GM18505 (cell line): ENCODE measurements around the gene AGPAT4.

Experiments used
- ATAC-seq: cut with Tn5 transposase; IDR thresholded peaks from one replicate; pipeline ENCODE4 v1.9.1; 2021; ENCODE audit not compliant: unreplicated experiment
- POLR2A ChIP-seq: IDR thresholded peaks from 4 replicates; pipeline ENCODE4 v1.6.1; 2011; ENCODE audit warnings: borderline replicate concordance; ENCODE audit not compliant: insufficient read depth, insufficient read length; ENCODE audit errors: extremely low read depth

Gene AGPAT4

GRCh38 chr6:161141173-161141572, 132.7 kb downstream of the AGPAT4 start:
- ATAC-seq, result no peak
- TF ChIP-seq POLR2A, result no peak

DNA sequence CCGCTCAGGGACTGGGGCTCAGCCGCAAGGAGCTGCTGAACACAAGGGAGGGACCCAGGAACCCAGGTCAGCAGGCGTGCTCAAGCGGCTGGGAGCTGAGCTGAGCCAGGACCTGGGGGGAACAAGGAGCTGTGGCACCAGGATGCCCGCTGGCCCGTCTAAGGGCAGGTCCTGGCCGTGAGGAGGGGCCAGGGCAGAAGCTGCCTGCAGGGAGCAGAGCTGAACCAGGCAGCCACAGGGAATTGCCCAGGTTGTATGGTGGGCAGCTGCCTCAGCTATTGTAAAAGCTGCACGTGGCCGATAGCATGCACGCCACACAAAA, 133.3 kb downstream of the AGPAT4 start:
- no peak for ATAC-seq
- no peak for TF ChIP-seq POLR2A

DNA sequence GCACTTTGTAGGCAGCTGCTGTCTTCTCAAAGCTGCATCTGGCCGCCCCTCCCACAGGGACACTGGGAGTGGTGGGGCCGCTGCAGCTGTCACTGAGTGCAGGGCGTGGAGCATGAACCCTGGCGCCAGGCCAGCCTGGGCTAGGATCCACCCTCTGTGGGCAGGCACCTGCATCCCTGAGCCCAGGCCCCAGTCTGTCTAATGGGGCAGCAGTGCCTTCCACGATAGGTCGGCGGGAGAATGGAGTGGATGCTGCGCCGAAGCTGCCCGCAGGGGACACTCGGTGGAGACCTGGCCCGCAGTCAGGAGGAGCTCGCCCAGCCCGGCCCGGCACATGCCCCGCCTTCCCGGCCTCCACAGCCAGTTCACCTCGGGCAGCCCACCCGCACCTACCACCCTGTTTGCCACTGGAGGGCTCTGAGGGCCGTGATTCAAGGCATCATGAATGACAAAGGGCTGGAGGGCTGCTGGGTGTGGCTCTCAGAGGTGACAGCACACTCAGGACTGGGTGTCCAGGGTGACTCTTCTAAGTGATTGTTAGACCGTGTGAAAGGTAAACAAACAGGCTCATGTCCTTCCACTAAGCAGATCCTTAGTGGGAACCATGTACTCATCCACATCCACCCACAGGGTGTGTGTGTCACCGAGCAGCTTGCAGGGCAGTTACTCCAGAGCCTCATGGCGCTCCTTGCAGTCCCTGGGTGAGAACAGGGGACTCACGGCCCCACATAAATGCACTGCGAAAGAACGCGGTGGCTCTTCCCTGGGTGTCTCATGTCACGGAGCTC, 133.9 kb downstream of the AGPAT4 start:
- no peak for TF ChIP-seq POLR2A
- ATAC-seq, result no peak

DNA sequence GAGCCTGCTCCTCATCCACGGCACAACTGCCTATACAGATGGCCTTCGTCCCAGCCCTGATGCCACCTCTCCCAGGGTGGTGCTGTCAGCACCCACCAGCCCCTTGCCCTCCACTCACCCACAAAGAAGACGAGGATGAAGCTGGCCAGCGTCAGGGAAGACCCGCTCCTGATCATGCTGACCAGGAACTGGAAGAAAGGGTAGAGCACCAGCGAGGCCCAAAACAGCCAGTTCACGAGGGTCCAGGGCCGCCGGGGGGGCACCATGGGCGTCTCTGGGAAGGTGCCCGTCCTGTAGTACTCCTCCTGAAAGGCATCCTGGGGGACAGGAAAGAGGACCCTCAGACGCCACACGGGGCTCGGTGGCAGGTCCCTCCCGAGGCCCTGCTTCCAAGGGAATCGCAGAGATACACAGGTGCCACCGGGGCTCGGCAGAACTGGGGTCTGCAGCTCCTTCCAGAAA, 134.5 kb downstream of the AGPAT4 start:
- TF ChIP-seq POLR2A, result no peak
- ATAC-seq, result no peak

DNA sequence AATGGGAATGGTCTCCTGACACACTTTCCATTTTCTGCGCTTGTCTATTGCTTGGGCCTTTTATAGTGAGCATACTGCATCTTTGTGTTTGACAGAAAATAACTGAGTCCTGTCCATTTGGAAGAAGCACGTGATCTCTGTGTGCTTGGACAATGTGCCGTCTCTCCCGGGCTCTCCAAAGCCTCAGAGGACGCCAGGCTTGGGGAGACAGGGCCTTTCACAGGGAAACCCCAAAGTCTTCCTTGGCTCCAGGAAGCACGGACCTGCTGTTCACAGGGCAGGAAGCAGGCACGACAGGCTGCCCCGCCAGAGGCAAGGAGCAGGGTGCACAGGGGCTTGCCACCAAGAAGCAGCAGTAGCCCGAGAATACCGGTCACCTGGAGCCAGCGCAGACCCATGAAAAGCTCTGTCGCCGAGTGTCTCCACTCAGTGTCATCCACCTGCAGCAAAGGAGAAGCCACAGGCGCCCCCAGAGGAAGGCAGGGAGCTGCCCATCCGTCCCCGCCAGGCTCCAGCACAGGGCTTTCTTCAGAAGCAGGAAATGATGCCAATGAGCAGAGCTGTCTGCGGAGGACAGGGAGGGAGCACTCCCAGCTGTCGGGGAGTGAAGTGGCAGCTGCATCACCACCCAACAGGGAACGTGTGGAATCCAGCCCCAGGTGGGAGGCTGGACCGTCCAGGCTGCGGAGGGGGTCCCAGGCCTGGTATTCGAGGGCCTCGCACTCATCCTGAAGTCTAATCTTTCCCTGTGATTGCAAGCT, 135.1 kb downstream of the AGPAT4 start:
- ATAC-seq, result no peak

GRCh38 chr6:161137839-161138542, 135.9 kb downstream of the AGPAT4 start:
- ATAC-seq, result no peak
- TF ChIP-seq POLR2A, result no peak

More for the DNA sequence above, 135.1 kb downstream of the AGPAT4 start:
- no peak for TF ChIP-seq POLR2A

DNA sequence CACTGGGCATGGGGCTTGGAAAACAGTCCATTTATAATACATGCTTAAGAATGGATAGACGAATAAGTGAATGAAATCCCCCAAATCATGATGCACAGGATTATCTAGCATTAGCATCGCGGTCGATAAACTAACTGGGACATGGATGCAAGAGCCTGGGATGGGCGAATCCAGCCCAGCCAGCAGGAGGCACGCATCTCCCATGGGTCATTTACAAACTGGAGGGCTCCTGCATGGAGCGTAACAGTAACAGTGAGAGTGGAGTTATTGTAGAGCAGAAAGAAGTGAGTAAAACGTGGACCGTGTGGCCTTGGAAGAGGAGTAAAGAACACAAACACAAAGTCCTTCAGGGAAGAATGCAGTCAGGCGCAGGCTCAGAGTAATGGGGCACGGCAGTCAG, 136.5 kb downstream of the AGPAT4 start:
- no peak for TF ChIP-seq POLR2A
- no peak for ATAC-seq

GRCh38 chr6:161136655-161137054, 137.2 kb downstream of the AGPAT4 start:
- TF ChIP-seq POLR2A, result no peak
- ATAC-seq, result no peak

- ATAC-seq, result no peak
These were observed 137.9 kb downstream of the AGPAT4 start for GRCh38 chr6:161135695-161136591.

GRCh38 chr6:161134550-161135298, 139.1 kb downstream of the AGPAT4 start:
- ATAC-seq, result no peak
- no peak for TF ChIP-seq POLR2A

More at GRCh38 chr6:161135695-161136591, 137.9 kb downstream of the AGPAT4 start:
- no peak for TF ChIP-seq POLR2A

- ATAC-seq, result no peak
These were observed 139.9 kb downstream of the AGPAT4 start for GRCh38 chr6:161133963-161134362.

DNA sequence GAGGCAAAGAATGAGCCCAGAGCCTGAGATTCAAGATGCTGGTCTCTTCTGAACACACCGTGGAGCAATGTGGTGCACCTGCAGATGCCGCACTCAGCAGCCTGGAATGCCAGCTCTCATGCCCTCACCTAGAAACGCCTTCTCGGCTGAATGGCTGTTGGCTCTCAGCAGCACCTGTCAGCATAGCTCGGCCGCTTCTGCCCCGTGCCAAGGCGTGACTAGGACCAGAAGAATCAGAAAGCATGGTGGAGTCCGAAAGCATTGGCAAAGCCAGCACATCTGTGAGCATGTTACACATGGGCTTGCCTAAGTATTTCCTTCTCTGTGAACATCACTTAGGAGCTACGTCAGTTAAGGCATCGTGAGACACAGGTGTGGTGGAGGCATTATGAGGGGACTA, 141.5 kb downstream of the AGPAT4 start:
- no peak for TF ChIP-seq POLR2A
- no peak for ATAC-seq

More at GRCh38 chr6:161133963-161134362, 139.9 kb downstream of the AGPAT4 start:
- TF ChIP-seq POLR2A, result no peak

- no peak for TF ChIP-seq POLR2A
- no peak for ATAC-seq
These were observed 142.7 kb downstream of the AGPAT4 start for GRCh38 chr6:161130967-161131766.
